H9 (cell line): ENCODE measurements around the gene KRTAP12-2. TPM values are rescaled to one million over a fixed set of nuclear protein-coding genes. Genes with fewer than 3 reads are reported as not detected.
A peak's percentile ranks its signal among the peaks of the same experiment; 100 is the strongest.
"Not testable (repeated sequence)": the region's sequence is repeated elsewhere in the genome, so short reads cannot be mapped to it uniquely, and the experiment has no call there.

Experiments used
- DNase-seq: peaks from one replicate; pipeline ENCODE4 v3.0.0-alpha.2; 2017
- H2AFZ ChIP-seq: one replicate; pipeline ENCODE4 v1.6.1; 2013; ENCODE audit warnings: mild to moderate bottlenecking, low read length, control low read depth, moderate library complexity
- H2AK5ac ChIP-seq: 2 replicates; pipeline ENCODE4 v1.6.1; 2013; ENCODE audit warnings: low read length, control low read depth, mixed read lengths; ENCODE audit not compliant: insufficient read length
- H2BK120ac ChIP-seq: one replicate; pipeline ENCODE4 v1.6.1; 2013; ENCODE audit warnings: low read depth, mild to moderate bottlenecking, low read length, control low read depth, inconsistent platforms; ENCODE audit not compliant: poor library complexity, severe bottlenecking
- H2BK12ac ChIP-seq: 2 replicates; pipeline ENCODE4 v1.6.1; 2013; ENCODE audit warnings: low read length, control low read depth, mixed read lengths, low read depth; ENCODE audit not compliant: insufficient read length
- H2BK15ac ChIP-seq: 2 replicates; pipeline ENCODE4 v1.6.1; 2013; ENCODE audit warnings: low read depth, low read length, control low read depth
- H2BK20ac ChIP-seq: one replicate; pipeline ENCODE4 v1.6.1; 2013; ENCODE audit warnings: low read depth, mild to moderate bottlenecking, low read length, control low read depth, inconsistent platforms; ENCODE audit not compliant: poor library complexity, severe bottlenecking
- H2BK5ac ChIP-seq: 2 replicates; pipeline ENCODE4 v1.6.1; 2013; ENCODE audit warnings: low read length, control low read depth, mixed read lengths; ENCODE audit not compliant: insufficient read length
- H3K14ac ChIP-seq: 2 replicates; pipeline ENCODE4 v1.6.1; 2013; ENCODE audit warnings: low read length, control low read depth; ENCODE audit not compliant: insufficient read depth
- H3K18ac ChIP-seq: 2 replicates; pipeline ENCODE4 v1.6.1; 2013; ENCODE audit warnings: low read depth, mild to moderate bottlenecking, mixed read lengths, low read length, control low read depth; ENCODE audit not compliant: insufficient read length
- H3K23ac ChIP-seq: 2 replicates; pipeline ENCODE4 v1.6.1; 2013; ENCODE audit warnings: low read length, control low read depth, mixed read lengths, low read depth; ENCODE audit not compliant: insufficient read length
- H3K23me2 ChIP-seq: 2 replicates; pipeline ENCODE4 v1.6.1; 2013; ENCODE audit warnings: low read depth, mild to moderate bottlenecking, mixed read lengths, low read length, control low read depth; ENCODE audit not compliant: insufficient read length, poor library complexity, severe bottlenecking
- H3K27ac ChIP-seq: 2 replicates; pipeline ENCODE4 v1.5.1; 2013; ENCODE audit warnings: low read length, control low read depth, mixed read lengths, low read depth; ENCODE audit not compliant: insufficient read length
- H3K27me3 ChIP-seq: 2 replicates; pipeline ENCODE4 v1.6.1; 2013; ENCODE audit warnings: low read length, control low read depth, inconsistent platforms; ENCODE audit not compliant: insufficient read depth
- H3K4ac ChIP-seq: 2 replicates; pipeline ENCODE4 v1.6.1; 2013; ENCODE audit warnings: low read depth, mild to moderate bottlenecking, control low read depth, inconsistent platforms, low read length, moderate library complexity
- H3K4me1 ChIP-seq: 2 replicates; pipeline ENCODE4 v1.6.1; 2013; ENCODE audit warnings: low read length, control low read depth, inconsistent platforms; ENCODE audit not compliant: insufficient read depth
- H3K4me2 ChIP-seq: 2 replicates; pipeline ENCODE4 v1.6.1; 2013; ENCODE audit warnings: low read length, control low read depth, mixed read lengths; ENCODE audit not compliant: insufficient read length, insufficient read depth
- H3K56ac ChIP-seq: 2 replicates; pipeline ENCODE4 v1.6.1; 2013; ENCODE audit warnings: low read depth, mild to moderate bottlenecking, mixed read lengths, low read length, control low read depth; ENCODE audit not compliant: insufficient read length
- H3K79me1 ChIP-seq: 2 replicates; pipeline ENCODE4 v1.6.1; 2013; ENCODE audit warnings: low read depth, mild to moderate bottlenecking, moderate library complexity, low read length, control low read depth, inconsistent platforms; ENCODE audit not compliant: insufficient read depth, poor library complexity, severe bottlenecking
- H3K79me2 ChIP-seq: 2 replicates; pipeline ENCODE4 v1.6.1; 2013; ENCODE audit warnings: low read length, control low read depth, inconsistent platforms; ENCODE audit not compliant: insufficient read depth
- H3K9ac ChIP-seq: 2 replicates; pipeline ENCODE4 v1.6.1; 2013; ENCODE audit warnings: low read length, control low read depth, mixed read lengths; ENCODE audit not compliant: insufficient read length; ENCODE audit errors: extremely low read depth
- H3K9me3 ChIP-seq: one replicate; pipeline ENCODE4 v1.6.1; 2013; ENCODE audit warnings: low read depth, low read length, inconsistent platforms; ENCODE audit not compliant: control insufficient read depth
- H3T11ph ChIP-seq: one replicate; pipeline ENCODE4 v1.6.1; 2013; ENCODE audit warnings: mild to moderate bottlenecking, low read length, control low read depth, inconsistent platforms
- H4K20me1 ChIP-seq: one replicate; pipeline ENCODE4 v1.6.1; 2013; ENCODE audit not compliant: control insufficient read depth, insufficient read length, insufficient read depth
- H4K5ac ChIP-seq: 2 replicates; pipeline ENCODE4 v1.6.1; 2013; ENCODE audit warnings: low read depth, mild to moderate bottlenecking, mixed read lengths, low read length, control low read depth; ENCODE audit not compliant: insufficient read length
- H4K8ac ChIP-seq: replicated peaks from 2 replicates; pipeline ENCODE4 v1.6.1; 2013; ENCODE audit warnings: low read length, control low read depth, mixed read lengths, low read depth; ENCODE audit not compliant: insufficient read length
- H4K91ac ChIP-seq: 2 replicates; pipeline ENCODE4 v1.6.1; 2013; ENCODE audit warnings: low read depth, mild to moderate bottlenecking, moderate library complexity, mixed read lengths, low read length, control low read depth; ENCODE audit not compliant: insufficient read length
- H3K27ac Mint-ChIP-seq, 3 experiments: 2 replicates in 2 of 3; 3 replicates in 1 of 3; pipeline ENCODE4 v1.8.0; 2020 to 2021; ENCODE audit warnings: mixed read lengths in 3 of 3, mild to moderate bottlenecking in 1 of 3, moderate library complexity in 1 of 3
- H3K27me3 Mint-ChIP-seq: 2 replicates; pipeline ENCODE4 v1.8.0; 2021; ENCODE audit warnings: low read depth, mild to moderate bottlenecking, moderate library complexity, mixed read lengths
- H3K36me3 Mint-ChIP-seq, 3 experiments: 2 replicates in 2 of 3; 3 replicates in 1 of 3; pipeline ENCODE4 v1.8.0; 2020 to 2021; ENCODE audit warnings: low read depth in 3 of 3, mixed read lengths in 3 of 3; ENCODE audit not compliant: insufficient read depth in 1 of 3
- H3K4me1 Mint-ChIP-seq, 2 experiments: 2 replicates each; pipeline ENCODE4 v1.8.0; 2020; ENCODE audit warnings: mixed read lengths in 2 of 2
- H3K4me3 Mint-ChIP-seq, 2 experiments: 2 replicates in 1 of 2; 3 replicates in 1 of 2; pipeline ENCODE4 v1.8.0; 2020 to 2021; ENCODE audit warnings: mild to moderate bottlenecking in 2 of 2, mixed read lengths in 2 of 2, moderate library complexity in 1 of 2
- H3K9me3 Mint-ChIP-seq, 2 experiments: 2 replicates in 1 of 2; 3 replicates in 1 of 2; pipeline ENCODE4 v1.8.0; 2020; ENCODE audit warnings: mild to moderate bottlenecking in 2 of 2, mixed read lengths in 2 of 2, moderate library complexity in 1 of 2
- CTCF ChIP-seq: fragments of 200-600 bp; sonication (generic); conservative IDR thresholded peaks from 3 replicates; pipeline ENCODE4 v1.8.0; 2021; ENCODE audit warnings: antibody characterized with exemption, mild to moderate bottlenecking
- WGBS: extraction: QIAGEN DNeasy Blood & Tissue Kit; methylation state at CpG from one replicate; pipeline ENCODE4 v1.1.7; 2013; ENCODE audit warnings: missing lambda C conversion rate, low lambda C conversion rate, mixed read lengths; ENCODE audit not compliant: insufficient read length; ENCODE audit errors: extremely low coverage; 5-methylcytosine and 5-hydroxymethylcytosine counted together
- total RNA-seq: library from RNA; stranded (reverse); gene quantifications from 2 replicates; pipeline ENCODE4 v1.2.1, GENCODE V29; 2021

KRTAP12-2 gene
- total RNA-seq, 1 experiment from 2014 or later, result not detected

- Histone ChIP-seq H3K79me2 (no peaks in the 10 kb centered on the region), H3K9me3 (no peaks in the 10 kb centered on the region), H3K9ac (no peak overlapping the region), H3K27me3 (no peaks in the 10 kb centered on the region), H2BK12ac (no peak overlapping the region), H3K27ac (no peak overlapping the region), H3K56ac (no peak overlapping the region), H2BK20ac (no peak overlapping the region), H3K18ac (no peak overlapping the region), H2BK5ac (no peak overlapping the region), H2AK5ac (no peak overlapping the region), H4K91ac (no peak overlapping the region), H3K4me1 (no peaks in the 10 kb centered on the region), H4K20me1 (no peaks in the 10 kb centered on the region), H3K4me2 (no peak overlapping the region), H2BK120ac (no peak overlapping the region), H3K4ac (no peak overlapping the region), H2AFZ (no peak overlapping the region), H3T11ph (no peak overlapping the region), H4K5ac (no peak overlapping the region), H3K23me2 (no peaks in the 10 kb centered on the region), H2BK15ac (no peak overlapping the region), H3K14ac (no peak overlapping the region), H3K23ac (no peak overlapping the region), H4K8ac (no peak overlapping the region), H3K79me1 (no peaks in the 10 kb centered on the region)
- DNase-seq, result no peak
- H3K27me3 Mint-ChIP-seq, result peaks cover 10% of the 10 kb centered on the region
- peaks cover 7 to 29% (median 19%) of the 10 kb centered on the region in 3 experiments; a peak in 6 of 7 replicates for H3K36me3 Mint-ChIP-seq
- H3K4me1 Mint-ChIP-seq, result peaks cover 3 to 7% of the 10 kb centered on the region in 2 experiments; a peak in 2 of 4 replicates
- peaks cover 34 to 39% of the 10 kb centered on the region in 2 experiments for H3K9me3 Mint-ChIP-seq
- WGBS, result no CpG with 5 or more reads among the region's 18 CpGs
- no peak overlapping the region for H3K4me3 Mint-ChIP-seq
- TF ChIP-seq CTCF, result no peak
- peak overlapping the region in 1 of 3 experiments; percentile 20; a peak in 2 of 7 replicates for H3K27ac Mint-ChIP-seq
Measured at GRCh38 chr21:44628707-44629391, 37.9 kb downstream of the KRTAP12-2 start.

GRCh38 chr21:44627831-44628233 lies 38.9 kb downstream of the KRTAP12-2 start:
- H3K4ac ChIP-seq, H2AK5ac ChIP-seq, H4K91ac ChIP-seq, H3K23ac ChIP-seq, H3K56ac ChIP-seq, H2BK12ac ChIP-seq, H3K9me3 ChIP-seq, H4K5ac ChIP-seq, H3K14ac ChIP-seq, H4K8ac ChIP-seq, H2BK20ac ChIP-seq, H3K4me1 ChIP-seq, H3K18ac ChIP-seq, H3K27me3 ChIP-seq, H2AFZ ChIP-seq, H3K4me1 Mint-ChIP-seq, H3K9ac ChIP-seq, H2BK5ac ChIP-seq, H2BK15ac ChIP-seq, H2BK120ac ChIP-seq, H3K4me3 Mint-ChIP-seq, H3K4me2 ChIP-seq, H3T11ph ChIP-seq, H3K27ac ChIP-seq, H4K20me1 ChIP-seq, H3K23me2 ChIP-seq, H3K79me2 ChIP-seq, H3K79me1 ChIP-seq, DNase-seq: not testable (repeated sequence)
- WGBS, result no CpG with 5 or more reads among the region's 15 CpGs
- H3K27ac Mint-ChIP-seq, result peak overlapping the region in 1 of 3 experiments; percentile 57; a peak in 1 of 7 replicates
- H3K27me3 Mint-ChIP-seq, result peaks cover 13% of the 10 kb centered on the region
- H3K36me3 Mint-ChIP-seq, result peaks cover 11 to 37% (median 23%) of the 10 kb centered on the region in 3 experiments; a peak in 6 of 7 replicates
- H3K9me3 Mint-ChIP-seq, result peaks cover 39 to 44% of the 10 kb centered on the region in 2 experiments
